Prostate gland (tissue), 2 donors: ENCODE results near the gene CALHM4.

ENCODE experiments used
- CTCF ChIP-seq, 4 experiments: fragments of 200-600 bp in 2 of 4; fragments of 450-650 bp in 2 of 4; sonication (generic) in 2 of 4; IDR thresholded peaks; 1 replicate in 3 of 4; 2 replicates in 1 of 4; pipeline ENCODE4 v1.5.1; 2016 to 2019; ENCODE audit warnings: antibody characterized with exemption in 4 of 4, mild to moderate bottlenecking in 2 of 4, moderate library complexity in 2 of 4
- POLR2AphosphoS5 ChIP-seq: sonication (generic); formaldehyde crosslinking; IDR thresholded peaks from one replicate; pipeline ENCODE4 v1.6.1; 2017; ENCODE audit warnings: antibody characterized with exemption

- TF ChIP-seq POLR2AphosphoS5 (no peak), CTCF (IDR thresholded peaks at IDR 0.05) (no peak)
These were observed 46.2 kb upstream of the CALHM4 start for GRCh38 chr6:116507324-116507723.
